NCI-H1694 treated with DMSO at 0.1 percent for 48 hours (cell line): ENCODE data around the gene CDH4.

ENCODE experiments used
- DNase-seq: peaks from one replicate; lab custom pipeline; 2025; lab: John Stamatoyannopoulos, UW

CDH4 gene

DNA sequence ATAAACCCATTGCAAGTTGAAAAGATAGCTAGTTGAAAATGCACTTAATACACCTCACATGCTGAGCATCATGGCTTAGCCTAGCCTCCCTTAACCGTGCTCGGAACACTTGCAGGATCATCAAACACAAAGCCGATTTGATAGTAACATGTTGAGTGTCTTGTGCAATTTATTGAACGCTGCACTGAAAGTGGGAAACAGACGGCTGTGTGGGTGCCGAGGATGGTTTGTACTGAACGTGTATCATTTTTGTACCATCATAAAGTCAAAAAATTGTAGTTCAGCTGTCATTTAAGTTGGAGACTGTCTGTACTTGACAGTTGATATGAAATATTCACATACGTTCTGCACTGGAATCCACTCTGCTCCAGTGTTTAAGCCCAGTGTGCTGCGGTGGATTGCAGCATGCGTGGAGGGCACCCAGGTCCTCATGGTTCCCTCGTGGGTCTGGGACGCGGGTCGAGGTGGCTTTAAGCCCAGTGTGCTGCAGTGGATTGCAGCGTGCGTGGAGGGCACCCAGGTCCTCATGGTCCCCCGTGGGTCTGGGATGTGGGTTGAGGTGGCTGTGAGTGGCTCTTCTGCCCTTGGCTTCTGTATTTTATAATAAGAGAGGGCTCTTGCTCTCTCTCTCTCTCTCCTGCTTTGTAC, 77.0 kb downstream of the CDH4 start:
- no peak for DNase-seq

DNA sequence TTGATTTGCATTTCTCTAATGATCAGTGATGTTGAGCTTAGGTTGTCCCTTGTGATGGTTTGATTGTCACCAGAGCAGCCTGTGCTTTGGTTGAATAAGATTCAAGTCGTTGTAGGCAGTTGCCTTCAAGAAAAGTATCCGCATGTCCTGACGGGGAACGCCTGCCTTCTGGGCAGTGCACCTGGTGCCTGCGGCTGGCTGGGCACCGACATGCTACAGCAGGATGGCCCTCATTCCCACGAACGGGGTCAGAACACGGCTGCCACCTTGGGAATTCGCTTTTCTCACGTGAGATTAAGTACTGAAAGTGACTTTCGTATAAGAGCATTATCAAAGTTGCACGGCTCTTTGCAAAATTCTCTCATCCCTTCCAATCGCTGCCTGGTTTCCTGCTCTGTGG, 78.4 kb downstream of the CDH4 start:
- no peak for DNase-seq

DNA sequence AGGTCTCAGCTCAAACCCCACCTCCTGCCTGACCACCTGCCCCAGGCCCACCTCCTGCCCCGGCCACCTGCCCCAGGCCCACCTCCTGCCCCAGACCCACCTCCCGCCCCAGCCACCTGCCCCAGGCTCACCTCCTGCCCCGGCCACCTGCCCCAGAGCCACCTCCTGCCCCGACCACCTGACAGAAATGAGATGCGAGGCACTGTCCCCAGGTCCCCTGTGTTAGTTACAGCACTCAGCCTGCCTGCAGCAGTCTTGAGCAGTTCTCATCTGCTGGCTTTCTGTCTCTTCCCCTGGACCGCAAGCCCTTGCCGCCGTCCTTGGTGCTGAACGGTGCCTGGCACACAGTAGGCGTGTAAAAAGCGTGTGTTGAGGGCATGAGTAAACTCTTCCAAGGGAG, 79.5 kb downstream of the CDH4 start:
- no peak for DNase-seq

DNA sequence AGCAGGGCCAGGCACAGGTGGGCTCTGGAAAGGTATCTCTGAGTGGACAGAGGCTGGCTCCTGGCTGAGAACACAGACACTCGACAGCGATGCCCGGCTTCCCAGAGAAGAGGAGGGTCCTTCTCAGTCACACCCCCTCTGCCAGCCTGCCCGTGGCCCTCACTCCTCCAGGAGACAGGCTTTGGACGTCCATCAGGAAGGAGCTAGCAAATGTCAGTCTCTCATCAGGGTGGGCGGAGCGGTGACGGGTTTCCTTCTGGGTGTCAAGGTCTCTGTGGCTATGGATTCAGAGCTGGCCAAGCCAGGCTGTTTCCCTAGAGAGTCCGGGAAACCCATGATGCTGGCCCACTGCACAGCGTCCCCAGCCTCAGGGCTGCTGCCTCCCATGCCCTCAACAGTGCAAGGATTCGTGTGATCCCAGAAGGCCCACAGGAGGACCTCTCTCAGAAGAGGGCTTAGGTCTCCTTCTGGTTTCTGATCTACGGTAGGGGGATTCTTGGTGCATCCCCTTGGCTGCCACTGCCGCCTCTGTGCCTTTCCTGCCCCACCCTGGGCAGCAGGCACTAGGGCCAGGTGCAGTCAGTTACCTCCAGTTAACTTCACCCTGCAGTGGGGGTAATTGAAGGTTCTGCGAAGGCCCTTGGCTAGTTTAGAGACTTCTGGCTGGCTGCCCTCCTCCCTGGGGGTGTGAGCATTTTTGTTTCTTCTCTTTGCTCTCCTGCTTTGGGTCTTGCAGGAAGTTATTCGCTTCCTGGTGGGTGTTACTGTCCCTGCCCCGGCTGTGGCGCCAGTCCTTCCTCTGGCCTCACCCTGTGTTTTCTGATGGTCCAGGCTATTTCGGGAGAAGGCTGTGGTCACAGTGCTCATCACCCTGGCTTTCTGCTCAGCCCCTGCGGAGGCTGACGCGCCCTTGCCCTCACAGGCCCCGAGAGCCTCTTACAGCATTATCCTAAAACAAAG, 80.2 kb downstream of the CDH4 start:
- DNase-seq = no peak

DNA sequence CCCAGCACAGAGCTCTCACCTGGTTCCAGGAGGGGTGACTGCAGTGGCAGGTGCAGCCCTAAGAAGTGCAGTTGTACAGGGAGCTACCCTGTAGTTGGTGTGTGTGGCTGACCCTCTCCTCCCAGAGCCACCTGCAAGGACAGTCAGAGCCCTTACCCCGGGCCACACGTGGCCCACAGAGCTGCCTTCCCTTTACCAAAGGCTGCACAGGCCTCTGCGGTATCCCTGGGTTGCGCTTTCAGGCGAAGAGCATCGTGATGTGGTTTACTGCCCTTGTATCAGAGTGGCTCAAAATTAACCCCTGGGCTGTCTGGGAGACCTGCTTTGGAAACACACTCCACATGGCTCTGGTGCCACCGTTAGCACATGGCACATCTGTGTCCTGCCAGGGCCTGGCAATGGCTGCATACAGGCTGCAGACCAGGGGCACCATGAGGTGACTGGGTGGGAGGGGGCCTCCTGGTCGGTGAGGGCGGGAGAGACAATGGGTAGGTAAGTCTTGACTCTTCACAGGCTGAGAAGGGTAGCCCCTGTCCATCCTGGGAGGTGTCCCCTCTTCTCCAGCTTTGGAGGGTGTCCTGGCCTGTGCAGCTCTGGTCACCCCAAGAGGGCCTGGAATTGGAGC, 81.5 kb downstream of the CDH4 start:
- DNase-seq = no peak

DNA sequence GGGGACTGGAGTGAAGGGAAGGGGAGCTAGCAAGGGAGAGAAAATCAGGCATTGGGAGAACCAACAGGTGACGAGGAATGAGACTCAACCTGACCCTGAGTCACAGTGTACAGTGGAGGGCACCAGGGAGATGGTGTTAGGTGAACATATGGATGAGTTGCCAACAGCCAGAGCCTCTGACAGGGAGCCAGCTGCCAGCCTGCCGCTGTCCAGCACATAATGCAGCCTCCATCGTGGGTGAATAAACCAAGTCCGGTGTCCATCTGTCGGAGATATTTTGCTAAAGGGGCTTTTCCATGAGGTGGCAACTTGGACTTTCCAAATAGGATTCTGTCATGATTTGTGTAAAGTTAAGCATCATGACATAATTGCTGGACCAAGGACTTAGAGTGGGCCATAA, 88.1 kb downstream of the CDH4 start:
- no peak for DNase-seq

DNA sequence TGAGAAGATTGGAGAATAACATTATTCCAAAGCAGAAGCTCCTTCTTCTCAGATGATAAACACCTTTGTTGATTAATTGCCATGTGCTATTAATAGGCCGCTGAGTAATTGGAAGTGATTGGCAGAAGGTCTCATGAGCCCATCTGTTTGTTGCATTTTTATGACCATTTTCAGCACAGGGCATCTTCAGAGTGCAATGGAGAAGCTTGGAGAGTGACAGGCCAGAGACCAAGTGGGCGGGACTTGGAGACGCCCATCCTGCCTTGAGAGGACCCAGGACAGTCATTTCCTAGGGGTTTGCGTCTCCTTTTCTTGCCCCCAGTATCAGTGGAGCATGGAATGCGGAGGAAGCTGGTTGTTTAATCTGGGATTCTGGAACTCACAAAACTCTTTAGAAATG, 89.5 kb downstream of the CDH4 start:
- no peak for DNase-seq

DNA sequence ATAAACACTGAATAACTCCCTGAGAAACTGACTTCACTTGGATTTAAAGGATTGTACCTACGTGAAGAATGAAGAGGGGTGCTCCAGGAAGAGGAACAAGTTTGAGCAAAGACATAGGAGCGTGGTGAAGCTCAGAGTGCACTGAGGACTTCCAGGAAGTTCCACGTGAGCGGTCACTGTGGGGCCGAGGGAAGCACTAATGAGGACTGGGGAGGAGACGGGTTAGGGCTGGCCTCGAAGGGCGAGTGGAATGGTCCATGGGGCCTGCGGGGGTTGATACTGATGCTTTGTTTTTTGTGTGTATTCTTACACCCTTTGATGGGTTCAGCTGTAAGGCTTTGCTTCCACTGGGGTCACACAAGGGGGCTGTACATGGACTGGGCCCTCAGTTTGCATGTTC, 91.9 kb downstream of the CDH4 start:
- DNase-seq = no peak

DNA sequence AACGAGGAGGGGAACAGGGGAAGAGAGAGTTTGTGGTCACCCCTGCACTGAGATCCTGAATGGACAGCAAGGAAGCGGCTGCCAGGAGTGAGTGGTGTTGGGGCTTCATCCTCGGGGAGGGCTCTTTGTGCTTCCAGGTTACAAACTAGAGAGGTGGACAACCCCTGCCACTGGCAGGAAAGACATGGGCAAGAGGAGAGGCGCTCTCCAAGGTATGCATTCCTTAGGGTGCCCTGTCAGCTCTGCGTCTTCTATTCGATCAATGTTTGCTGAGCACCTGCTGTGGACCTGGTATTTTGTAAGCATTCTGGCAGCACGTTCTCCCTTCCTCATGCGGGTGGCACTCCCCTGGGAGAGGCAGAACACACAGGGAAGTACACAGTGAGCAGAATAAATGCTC, 93.6 kb downstream of the CDH4 start:
- no peak for DNase-seq

DNA sequence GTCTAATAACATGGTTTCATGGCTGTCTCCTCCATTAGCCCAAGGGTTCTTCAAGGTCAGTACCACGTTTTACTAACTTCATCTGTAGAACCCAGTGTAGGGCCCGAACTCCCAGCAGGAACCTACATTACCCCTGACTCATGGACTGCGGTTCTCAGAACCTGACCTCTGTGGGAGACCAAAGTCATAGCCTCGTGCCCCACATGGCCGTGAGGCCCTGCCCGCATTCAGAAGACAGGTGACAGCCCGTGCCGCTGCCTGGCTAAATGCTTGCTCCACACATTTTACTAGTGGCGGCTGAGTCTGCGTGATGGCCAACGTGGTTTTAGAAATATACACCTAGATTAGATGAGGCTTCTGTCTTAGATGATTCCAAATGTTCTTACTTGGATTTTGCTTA, 94.9 kb downstream of the CDH4 start:
- DNase-seq = no peak

DNA sequence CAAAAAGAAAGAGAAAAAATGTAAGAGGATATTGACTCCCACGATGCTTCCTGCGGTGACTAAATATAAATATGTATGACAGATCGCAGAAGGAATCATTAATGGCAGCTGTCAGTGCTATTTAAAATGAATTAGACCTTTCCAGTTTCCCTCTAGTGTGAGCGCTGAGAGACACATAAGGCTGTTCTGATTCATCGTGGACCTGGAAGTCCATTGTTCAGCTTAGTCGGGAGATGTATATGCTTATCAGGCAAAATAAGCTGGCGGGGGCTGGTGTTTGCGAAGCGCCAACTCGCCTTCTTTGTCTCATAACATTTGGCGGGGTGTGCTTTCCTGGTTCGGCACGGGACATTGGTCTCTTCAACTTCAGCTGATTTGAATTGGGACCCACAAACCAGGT, 95.4 kb downstream of the CDH4 start:
- DNase-seq = no peak

DNA sequence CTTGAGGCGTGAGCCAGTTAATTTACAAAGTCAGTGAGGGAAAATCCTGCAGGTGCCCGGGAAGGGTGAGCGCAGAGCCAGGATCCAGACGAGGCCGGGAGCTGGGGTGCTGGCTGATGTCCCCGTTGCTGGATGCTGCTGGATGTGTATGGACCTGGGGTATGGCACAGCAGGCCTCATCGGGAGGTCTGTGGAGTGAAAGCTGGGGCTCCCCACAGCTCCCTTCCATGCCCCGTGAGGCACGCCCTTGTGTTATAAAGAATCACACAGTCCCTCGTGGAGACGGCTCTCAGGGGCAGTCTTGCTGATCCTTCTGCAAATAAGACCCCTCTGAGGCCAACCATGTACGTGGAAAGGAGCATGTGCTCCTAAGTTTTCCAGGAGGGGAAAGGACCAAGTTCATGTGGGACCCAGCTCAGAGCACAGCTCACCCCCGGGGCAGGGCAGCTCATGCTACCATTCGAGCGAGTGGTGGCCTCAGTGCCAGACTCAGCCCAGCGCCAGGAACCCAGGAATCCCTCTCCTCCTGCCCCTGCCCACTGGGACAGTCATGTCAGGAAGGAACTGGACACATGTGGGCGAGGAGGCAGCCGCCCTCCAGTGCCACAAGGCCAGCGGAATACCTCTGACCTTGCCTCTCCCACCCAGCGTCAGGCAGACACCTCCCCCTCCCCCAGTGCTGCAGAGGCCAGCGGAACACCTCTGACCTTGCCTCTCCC, 97.5 kb downstream of the CDH4 start:
- DNase-seq = no peak

DNA sequence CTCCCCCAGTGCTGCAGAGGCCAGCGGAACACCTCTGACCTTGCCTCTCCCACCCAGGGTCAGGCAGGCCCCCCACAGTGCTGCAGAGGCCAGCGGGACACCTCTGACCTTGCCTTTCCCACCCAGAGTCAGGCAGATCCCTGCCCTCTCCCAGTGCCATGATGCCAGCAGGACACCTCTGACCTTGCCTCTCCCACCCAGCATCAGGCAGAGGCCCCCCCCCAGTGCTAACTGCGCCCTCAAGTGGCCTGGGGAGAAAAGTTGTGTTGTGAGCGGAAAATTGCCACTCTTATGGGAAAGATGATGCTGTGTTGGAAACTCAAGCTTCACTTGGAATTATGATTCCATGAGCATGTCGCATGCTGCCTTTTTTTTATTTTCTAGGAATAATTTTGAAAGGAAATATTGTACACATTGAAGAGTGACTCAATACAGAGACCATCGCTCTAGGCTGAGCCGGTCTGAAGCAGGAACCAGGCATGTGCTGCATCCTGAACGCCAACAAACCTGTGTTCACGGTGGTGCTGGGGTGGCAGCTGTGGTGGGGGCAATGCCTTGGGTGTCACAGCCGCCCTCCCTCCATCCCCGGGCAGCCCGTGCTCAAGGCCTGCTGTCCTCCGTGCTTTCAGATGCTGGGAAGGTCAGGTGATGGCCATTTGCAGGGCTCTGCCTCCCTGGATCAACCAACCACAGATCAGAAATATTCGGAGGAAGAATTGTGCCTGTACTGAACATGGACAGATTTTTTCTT, 98.6 kb downstream of the CDH4 start:
- no peak for DNase-seq

DNA sequence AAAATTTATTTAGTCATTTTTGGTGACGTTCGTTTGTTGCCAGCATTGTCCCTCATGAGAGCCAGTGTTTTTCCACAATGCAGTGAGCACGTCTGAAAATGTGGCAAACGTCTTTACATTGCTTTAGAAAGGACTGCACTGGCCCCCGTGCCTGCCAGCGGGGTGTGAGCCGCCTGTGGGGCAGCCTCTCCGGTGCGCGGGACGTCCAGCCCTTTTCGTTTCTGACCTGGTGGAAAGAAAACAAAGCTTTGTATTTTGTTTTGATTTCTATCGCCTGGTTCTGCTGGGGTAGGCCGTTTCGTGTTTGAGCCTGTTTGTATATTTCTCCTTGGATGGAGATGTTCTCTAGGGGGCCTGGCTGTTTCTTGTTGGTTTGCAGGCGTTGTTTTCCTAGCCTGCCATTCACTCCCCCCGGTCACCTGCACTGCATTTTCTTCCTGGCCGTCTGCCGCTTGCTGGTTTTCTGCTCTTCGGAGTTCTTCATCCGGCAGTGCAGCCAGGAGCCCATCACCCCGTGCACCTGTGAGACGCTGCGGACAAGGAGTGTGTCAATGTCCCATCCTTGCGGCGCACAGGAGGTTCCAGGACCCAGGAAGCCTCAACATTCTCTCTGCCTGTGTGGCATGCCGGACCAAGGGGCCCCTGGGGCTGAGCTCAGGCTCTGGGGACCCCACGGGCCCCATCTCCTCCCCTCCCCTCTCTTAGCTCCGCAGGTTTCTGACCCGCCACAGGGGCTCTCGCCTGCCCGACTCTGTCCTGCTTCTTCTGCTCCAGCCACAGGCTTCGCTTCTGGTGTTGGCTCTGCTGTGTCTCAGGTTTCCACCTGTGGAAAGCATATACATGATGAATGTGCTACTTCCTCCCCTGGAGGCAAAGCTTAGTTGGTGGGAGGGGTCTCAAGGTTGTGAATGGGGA, 100.5 kb downstream of the CDH4 start:
- DNase-seq = no peak

DNA sequence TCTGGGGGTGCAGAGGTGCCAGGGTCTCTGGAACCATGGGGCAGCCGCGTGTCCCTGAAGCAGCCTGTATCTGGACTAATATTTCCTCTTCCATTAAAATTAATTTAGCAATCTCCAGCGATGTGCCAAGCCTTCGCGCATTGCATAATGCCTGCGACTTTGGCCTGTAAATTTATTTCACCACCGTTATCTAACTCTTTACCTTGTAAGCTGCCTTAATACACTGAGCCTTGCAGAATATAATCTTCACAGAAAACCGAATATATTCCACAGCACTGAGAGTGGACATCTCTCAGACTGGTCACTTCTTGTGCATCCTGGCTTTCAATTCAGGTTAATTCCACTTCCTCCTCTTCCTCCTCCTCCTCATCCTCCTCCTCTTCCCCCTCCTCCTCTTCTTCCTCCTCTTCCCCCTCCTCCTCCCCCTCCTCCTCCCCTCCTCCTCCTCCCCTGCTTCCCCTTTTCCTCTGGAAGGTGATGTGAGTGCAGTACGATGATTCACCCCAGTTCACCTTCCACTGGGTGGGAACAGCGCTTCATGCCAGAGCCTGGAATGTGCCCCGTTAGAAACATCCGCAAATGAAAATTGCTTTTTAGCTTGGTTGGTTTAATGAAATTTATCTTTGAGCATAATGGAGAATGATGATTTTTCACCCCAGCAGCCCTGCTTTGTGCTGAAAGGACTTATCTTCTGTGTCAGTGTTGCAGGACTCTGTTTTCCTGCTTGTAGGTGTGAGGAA, 101.4 kb downstream of the CDH4 start:
- no peak for DNase-seq

DNA sequence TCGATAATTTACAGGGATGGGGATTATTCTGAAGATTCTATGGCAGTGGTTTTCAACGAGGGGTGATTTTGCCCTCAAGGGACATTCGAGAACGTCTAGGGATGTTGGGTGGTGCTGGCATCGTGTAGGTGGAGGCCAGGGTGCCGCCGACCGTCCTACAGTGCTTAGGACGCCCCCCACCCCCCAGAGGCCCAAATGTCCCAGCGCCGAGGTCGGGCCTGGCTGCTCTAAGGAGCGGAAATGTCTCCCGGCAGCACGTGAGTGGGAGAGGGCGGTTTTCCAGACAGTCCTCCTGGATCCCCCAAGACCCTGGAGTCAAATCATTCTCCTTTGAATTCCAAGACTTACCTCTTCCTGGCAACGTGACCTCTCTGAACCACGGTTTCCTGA, 101.9 kb downstream of the CDH4 start:
- DNase-seq = no peak

DNA sequence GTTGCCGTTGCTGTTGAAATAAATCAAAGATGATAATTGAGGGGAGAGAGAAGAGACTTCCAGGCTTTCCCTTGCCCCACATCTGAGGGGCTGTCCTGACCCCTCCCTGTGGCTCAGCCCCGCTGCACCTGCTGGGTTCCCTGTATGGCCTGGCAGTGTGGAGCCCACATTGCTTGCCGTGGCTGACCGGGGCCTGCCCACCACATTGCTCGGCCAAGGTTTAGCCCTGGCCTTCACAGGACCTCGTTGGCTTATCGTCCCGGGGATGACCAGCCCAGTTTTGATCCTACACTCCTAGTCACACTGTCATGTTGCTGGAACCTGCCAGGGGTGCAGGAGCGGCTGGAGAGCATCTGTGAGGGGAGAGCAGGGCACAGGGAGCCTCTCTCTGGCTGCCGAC, 102.4 kb downstream of the CDH4 start:
- DNase-seq = no peak

DNA sequence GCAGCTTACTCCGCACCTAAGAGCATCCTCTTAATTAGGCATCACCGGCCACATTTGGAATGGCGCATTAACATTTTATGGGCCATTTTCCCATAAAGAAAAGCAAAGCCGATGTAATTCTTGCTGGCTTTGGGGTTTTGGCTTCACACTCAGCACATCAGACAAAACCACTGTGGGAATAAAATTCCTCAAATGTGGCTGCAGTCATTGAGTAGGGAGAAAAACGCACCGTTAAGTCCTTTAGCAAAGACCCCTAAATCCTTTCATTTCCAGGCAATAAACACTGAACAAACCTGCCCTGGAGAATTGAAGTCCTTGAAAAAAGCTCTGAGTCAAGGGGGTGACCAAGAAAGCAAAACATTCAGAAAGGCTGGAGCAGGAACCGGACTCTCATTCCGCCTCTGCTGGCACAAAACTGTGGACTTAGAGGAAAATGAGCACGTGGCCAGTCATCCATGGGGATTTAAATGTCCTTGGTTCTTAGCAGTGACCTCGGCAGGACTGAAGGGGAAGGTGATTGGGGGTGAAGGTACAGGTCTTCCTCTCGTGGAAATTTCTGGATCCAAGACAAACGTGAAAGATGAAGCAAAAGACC, 102.9 kb downstream of the CDH4 start:
- DNase-seq = no peak

DNA sequence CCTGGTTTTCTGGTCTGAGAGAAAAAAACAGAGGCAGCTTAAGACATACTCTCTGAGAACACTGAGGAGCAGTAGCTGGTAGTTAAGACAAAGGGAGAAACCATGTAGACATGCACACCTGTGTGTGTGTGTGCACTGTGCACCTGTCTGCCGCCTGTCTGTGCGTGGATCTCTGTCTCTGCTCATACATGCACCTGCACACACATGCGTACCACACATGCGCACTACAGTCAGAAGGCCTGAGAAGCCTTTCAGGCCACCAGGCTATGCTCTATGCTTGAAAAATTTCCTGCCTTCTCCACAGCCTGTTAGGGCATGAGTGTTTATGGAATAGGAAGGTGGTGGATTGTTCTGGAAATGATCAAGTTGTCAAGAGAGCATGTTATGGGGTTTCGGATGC, 103.5 kb downstream of the CDH4 start:
- no peak for DNase-seq

DNA sequence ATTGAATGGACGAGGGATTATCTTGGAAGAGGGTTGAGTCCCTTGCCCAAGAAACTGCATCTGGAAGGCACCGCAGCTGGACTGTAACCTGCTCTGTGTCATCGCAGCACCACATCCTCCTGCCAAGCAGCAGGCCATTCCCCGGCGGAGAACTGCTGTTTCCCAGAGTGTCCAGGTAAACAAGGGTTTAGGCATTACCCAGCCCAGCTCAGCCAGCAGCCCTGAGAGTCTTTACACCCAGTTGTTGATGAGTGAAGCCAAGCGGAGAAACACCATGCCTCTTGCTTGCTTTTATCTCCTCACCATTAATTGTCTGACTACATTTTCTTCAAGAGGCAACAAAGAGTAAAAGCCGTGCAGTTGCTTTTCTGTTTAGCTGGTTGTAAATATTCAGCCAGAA, 104.1 kb downstream of the CDH4 start:
- no peak for DNase-seq
